Testis (tissue), 3 donors: ENCODE measurements around the gene PPP1R9A. TPM values are rescaled to one million over a fixed set of nuclear protein-coding genes. Genes with fewer than 3 reads are reported as not detected.

Experiments
- DNase-seq: peaks from one replicate; pipeline ENCODE4 v3.0.0-alpha.2; 2019
- H3K27ac ChIP-seq, 2 donors: fragments of 200-600 bp; sonication (generic); one replicate each; pipeline ENCODE4 v1.5.1; 2019
- H3K27me3 ChIP-seq: fragments of 200-600 bp; sonication (generic); one replicate; pipeline ENCODE4 v1.5.1; 2019
- H3K36me3 ChIP-seq: fragments of 200-600 bp; sonication (generic); one replicate; pipeline ENCODE4 v1.5.1; 2017; ENCODE audit warnings: low read depth; ENCODE audit errors: missing control alignments
- H3K4me1 ChIP-seq: fragments of 200-600 bp; sonication (generic); one replicate; pipeline ENCODE4 v1.5.1; 2019
- H3K4me3 ChIP-seq, 2 donors: fragments of 200-600 bp; sonication (generic); one replicate each; pipeline ENCODE4 v1.5.1; 2017 to 2019
- H3K9me3 ChIP-seq: fragments of 200-600 bp; sonication (generic); one replicate; pipeline ENCODE4 v1.5.1; 2017
- POLR2A ChIP-seq: fragments of 450-650 bp; IDR thresholded peaks from one replicate; pipeline ENCODE4 v1.6.1; 2017; ENCODE audit warnings: antibody characterized with exemption, mild to moderate bottlenecking, moderate library complexity
- WGBS, 2 donors: methylation state at CpG; one replicate each; pipeline ENCODE4 v1.1.5; 2018; 5-methylcytosine and 5-hydroxymethylcytosine counted together
- intact Hi-C: fragments of 100-400 bp; cut with DNase I; formaldehyde crosslinking; loops from one replicate; pipeline ENCODE4 v1.15.1; 2023; ENCODE audit warnings: low total_unique reads
- polyA plus RNA-seq: library from polyadenylated mRNA; stranded (reverse); fragments of 350-450 nt; fragmentation: Illumina TruSeq; extraction: RNeasy Lipid Tissue Mini Kit (QIAGEN cat#74804); gene quantifications from one replicate; pipeline ENCODE4 v1.2.3, GENCODE V29; 2014; ENCODE audit warnings: low read depth, low replicate concordance; ENCODE audit not compliant: insufficient read depth
- total RNA-seq, 2 donors: library from RNA; depleted of rRNA; stranded (reverse); fragments of >200 nt; gene quantifications; one replicate each; pipeline ENCODE4 v1.2.3, GENCODE V29; 2016
- TF ChIP-seq, protein P1 (sequence below), 3 experiments: fragments of 450-650 bp in 2 of 3; fragments of 200-600 bp in 1 of 3; sonication (generic) in 1 of 3; IDR thresholded peaks; one replicate each; pipeline ENCODE4 v1.5.1; 2016 to 2019; ENCODE audit warnings: antibody characterized with exemption in 3 of 3, mild to moderate bottlenecking in 2 of 3, moderate library complexity in 1 of 3

Gene PPP1R9A
- total and polyA plus RNA-seq, 3 donors from 2014 or later, result 16.7 to 47.8 (median 47.0) TPM

- no peaks in the 10 kb centered on the region for H3K9me3 ChIP-seq
- TF ChIP-seq, protein P1, sequence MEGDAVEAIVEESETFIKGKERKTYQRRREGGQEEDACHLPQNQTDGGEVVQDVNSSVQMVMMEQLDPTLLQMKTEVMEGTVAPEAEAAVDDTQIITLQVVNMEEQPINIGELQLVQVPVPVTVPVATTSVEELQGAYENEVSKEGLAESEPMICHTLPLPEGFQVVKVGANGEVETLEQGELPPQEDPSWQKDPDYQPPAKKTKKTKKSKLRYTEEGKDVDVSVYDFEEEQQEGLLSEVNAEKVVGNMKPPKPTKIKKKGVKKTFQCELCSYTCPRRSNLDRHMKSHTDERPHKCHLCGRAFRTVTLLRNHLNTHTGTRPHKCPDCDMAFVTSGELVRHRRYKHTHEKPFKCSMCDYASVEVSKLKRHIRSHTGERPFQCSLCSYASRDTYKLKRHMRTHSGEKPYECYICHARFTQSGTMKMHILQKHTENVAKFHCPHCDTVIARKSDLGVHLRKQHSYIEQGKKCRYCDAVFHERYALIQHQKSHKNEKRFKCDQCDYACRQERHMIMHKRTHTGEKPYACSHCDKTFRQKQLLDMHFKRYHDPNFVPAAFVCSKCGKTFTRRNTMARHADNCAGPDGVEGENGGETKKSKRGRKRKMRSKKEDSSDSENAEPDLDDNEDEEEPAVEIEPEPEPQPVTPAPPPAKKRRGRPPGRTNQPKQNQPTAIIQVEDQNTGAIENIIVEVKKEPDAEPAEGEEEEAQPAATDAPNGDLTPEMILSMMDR (IDR thresholded peaks at IDR 0.05), result no peak
- no peak for TF ChIP-seq POLR2A
- intact Hi-C loops, result no loop called here
- H3K4me1 ChIP-seq, result no peaks in the 10 kb centered on the region
- 93 to 96% methylated on average over 1 of the region's 1 CpG for WGBS, 2 donors
- no peak overlapping the region for H3K4me3 ChIP-seq
- H3K36me3 ChIP-seq, result no peaks in the 10 kb centered on the region
- no peak for DNase-seq
- no peak overlapping the region for H3K27ac ChIP-seq
- H3K27me3 ChIP-seq, result no peaks in the 10 kb centered on the region
Observed at GRCh38 chr7:95200741-95201140, 293.3 kb downstream of the PPP1R9A start.

GRCh38 chr7:95201727-95202126, 294.3 kb downstream of the PPP1R9A start:
- no peak for TF ChIP-seq POLR2A
- TF ChIP-seq, protein P1 (IDR thresholded peaks at IDR 0.05), result no peak
- no peak overlapping the region for H3K27ac ChIP-seq
- no peaks in the 10 kb centered on the region for H3K36me3 ChIP-seq
- no peaks in the 10 kb centered on the region for H3K9me3 ChIP-seq
- DNase-seq, result no peak
- no peaks in the 10 kb centered on the region for H3K4me1 ChIP-seq
- intact Hi-C loops, result no loop called here
- no peaks in the 10 kb centered on the region for H3K27me3 ChIP-seq
- no peak overlapping the region for H3K4me3 ChIP-seq

DNA sequence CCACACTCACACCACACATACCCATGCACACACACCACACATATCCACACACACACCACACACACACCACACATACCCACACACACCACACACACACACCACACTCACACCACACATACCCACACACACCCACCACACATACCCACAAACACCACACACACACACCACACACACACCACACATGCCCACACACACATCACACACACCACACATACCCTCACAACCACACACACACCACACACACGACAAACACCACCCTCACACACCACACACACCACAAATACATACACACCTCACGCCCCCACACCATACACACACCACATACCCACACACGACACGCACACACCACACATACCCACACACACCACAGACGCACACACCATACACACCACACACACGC, 297.2 kb downstream of the PPP1R9A start:
- Histone ChIP-seq H3K4me1 (no peaks in the 10 kb centered on the region), H3K27me3 (no peaks in the 10 kb centered on the region), H3K36me3 (no peaks in the 10 kb centered on the region), H3K4me3 (no peak overlapping the region), H3K27ac (no peak overlapping the region), H3K9me3 (no peaks in the 10 kb centered on the region)
- intact Hi-C loops, result no loop called here
- TF ChIP-seq, protein P1 (IDR thresholded peaks at IDR 0.05), result no peak
- TF ChIP-seq POLR2A, result no peak
- 92 to 96% methylated on average over 6 of the region's 6 CpGs for WGBS, 2 donors
- DNase-seq, result no peak

- no peak for TF ChIP-seq POLR2A
- TF ChIP-seq, protein P1 (IDR thresholded peaks at IDR 0.05), result no peak
- intact Hi-C loops, result no loop called here
- Histone ChIP-seq H3K36me3 (no peaks in the 10 kb centered on the region), H3K27me3 (no peaks in the 10 kb centered on the region), H3K27ac (no peak overlapping the region), H3K9me3 (no peaks in the 10 kb centered on the region), H3K4me1 (no peaks in the 10 kb centered on the region), H3K4me3 (no peak overlapping the region)
- DNase-seq, result no peak
- 18 to 44% methylated on average over 1 of the region's 1 CpG for WGBS, 2 donors
Observed at GRCh38 chr7:95205665-95206225, 298.4 kb downstream of the PPP1R9A start.

DNA sequence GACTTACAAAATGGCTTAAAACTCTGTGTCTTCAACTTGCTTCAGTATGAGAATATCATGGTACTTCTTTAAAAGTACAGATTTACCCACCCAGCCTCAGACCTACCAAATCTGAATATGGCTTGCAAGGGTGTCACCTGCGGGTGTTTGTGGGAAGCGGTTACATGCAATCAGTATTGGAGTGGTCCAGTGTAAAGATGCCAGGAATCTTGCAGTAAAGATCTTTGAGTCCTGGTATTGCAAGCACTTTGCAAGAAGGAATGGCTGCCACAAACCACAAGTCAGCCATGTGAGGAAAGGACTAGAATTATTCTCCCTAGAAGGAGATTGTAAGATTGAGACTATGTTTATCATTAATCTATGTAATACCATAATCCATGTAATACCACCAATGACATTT, 301.9 kb downstream of the PPP1R9A start:
- Histone ChIP-seq H3K27me3 (no peaks in the 10 kb centered on the region), H3K36me3 (no peaks in the 10 kb centered on the region), H3K9me3 (no peaks in the 10 kb centered on the region), H3K4me3 (no peak overlapping the region), H3K4me1 (no peaks in the 10 kb centered on the region), H3K27ac (no peak overlapping the region)
- WGBS, 2 donors, result 87 to 89% methylated on average over 2 of the region's 2 CpGs
- DNase-seq, result no peak
- TF ChIP-seq POLR2A, result no peak
- TF ChIP-seq, protein P1 (IDR thresholded peaks at IDR 0.05), result no peak
- intact Hi-C loops, result no loop called here
